K562 (cell line): ENCODE results near the gene COX19.
"Not testable (repeated sequence)": the region's sequence is repeated elsewhere in the genome, so short reads cannot be mapped to it uniquely, and the experiment has no call there.

Source experiments
- CBX3 ChIP-seq, 2 experiments: IDR thresholded peaks; 1 replicate in 1 of 2; 2 replicates in 1 of 2; pipeline ENCODE4 v1.6.1; 2012; ENCODE audit warnings: inconsistent platforms in 2 of 2, low read length in 2 of 2, borderline replicate concordance in 1 of 2, control low read depth in 1 of 2
- EGR1 ChIP-seq: fragments of 450-650 bp; conservative IDR thresholded peaks from 2 replicates; pipeline ENCODE4 v1.6.1; 2017; ENCODE audit warnings: mild to moderate bottlenecking
- FOXK1 ChIP-seq: sonication (generic); formaldehyde crosslinking; IDR thresholded peaks from 2 replicates; pipeline ENCODE4 v1.8.0; 2022; ENCODE audit warnings: missing genetic modification reagents, mild to moderate bottlenecking, borderline replicate concordance
- HNRNPUL1 ChIP-seq: fragments of 200-400 bp; formaldehyde crosslinking; IDR thresholded peaks from 2 replicates; pipeline ENCODE4 v1.6.1; 2017; ENCODE audit warnings: low read length
- JUND ChIP-seq, 2 experiments: IDR thresholded peaks; 2 replicates in 1 of 2; 3 replicates in 1 of 2; pipeline ENCODE4 v1.6.1; 2011; ENCODE audit warnings: borderline replicate concordance in 2 of 2, low read depth in 2 of 2, low read length in 2 of 2, improper control_type of control experiment in 1 of 2, missing biosample characterization in 1 of 2, missing genetic modification characterization in 1 of 2, missing genetic modification reagents in 1 of 2
- KLF10 ChIP-seq: fragments of 250-450 bp; sonication (Bioruptor Pico); IDR thresholded peaks from 2 replicates; pipeline ENCODE4 v1.6.1; 2021; ENCODE audit warnings: matching md5 sums
- MXD1 ChIP-seq: fragments of 250-450 bp; sonication (Bioruptor Pico); IDR thresholded peaks from 2 replicates; pipeline ENCODE4 v1.8.0; 2021; ENCODE audit warnings: borderline replicate concordance, mild to moderate bottlenecking, moderate library complexity; ENCODE audit not compliant: poor library complexity, severe bottlenecking
- SMAD4 ChIP-seq: fragments of 250-450 bp; sonication (Bioruptor Pico); conservative IDR thresholded peaks from 2 replicates; pipeline ENCODE4 v1.8.0; 2021; ENCODE audit warnings: inconsistent platforms, mild to moderate bottlenecking, moderate library complexity
- ZSCAN29 ChIP-seq: fragments of 450-650 bp; IDR thresholded peaks from 2 replicates; pipeline ENCODE4 v1.6.1; 2017
- TF ChIP-seq, protein P1 (sequence below), 3 experiments: IDR thresholded peaks in 2 of 3; conservative IDR thresholded peaks in 1 of 3; 2 replicates each; pipeline ENCODE4 v1.5.1; 2011 to 2012; ENCODE audit warnings: low read length in 3 of 3, mild to moderate bottlenecking in 3 of 3, control low read depth in 2 of 3, improper control_type of control experiment in 1 of 3, inconsistent platforms in 1 of 3, low read depth in 1 of 3, mixed read lengths in 1 of 3, moderate library complexity in 1 of 3; ENCODE audit not compliant: insufficient read depth in 2 of 3
- TF ChIP-seq, protein P2 (sequence below): fragments of 450-650 bp; IDR thresholded peaks from 2 replicates; pipeline ENCODE4 v1.6.1; 2016
- TF ChIP-seq, protein P3 (sequence below): fragments of 250-450 bp; sonication (Bioruptor Pico); IDR thresholded peaks from 2 replicates; pipeline ENCODE4 v1.5.0; 2020; ENCODE audit warnings: mild to moderate bottlenecking

DNA sequence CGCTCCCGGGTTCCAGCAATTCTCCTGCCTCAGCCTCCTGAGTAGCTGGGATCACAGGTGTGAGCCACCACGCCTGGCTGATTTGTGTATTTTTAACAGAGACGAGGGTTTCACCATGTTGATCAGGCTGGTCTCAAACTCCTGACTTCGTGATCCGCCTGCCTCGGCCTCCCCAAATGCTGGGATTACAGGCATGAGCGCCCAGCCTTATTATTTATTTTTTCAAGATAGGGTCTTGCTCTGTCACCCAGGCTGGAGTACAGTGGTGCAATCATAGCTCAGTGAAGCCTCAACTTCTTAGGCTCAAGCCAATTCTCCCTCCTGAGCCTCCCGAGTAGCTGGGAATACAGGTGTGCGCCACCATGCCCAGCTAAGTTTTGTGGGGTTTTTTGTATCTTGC lies 15.6 kb downstream of the COX19 start:
- TF ChIP-seq, protein P1, sequence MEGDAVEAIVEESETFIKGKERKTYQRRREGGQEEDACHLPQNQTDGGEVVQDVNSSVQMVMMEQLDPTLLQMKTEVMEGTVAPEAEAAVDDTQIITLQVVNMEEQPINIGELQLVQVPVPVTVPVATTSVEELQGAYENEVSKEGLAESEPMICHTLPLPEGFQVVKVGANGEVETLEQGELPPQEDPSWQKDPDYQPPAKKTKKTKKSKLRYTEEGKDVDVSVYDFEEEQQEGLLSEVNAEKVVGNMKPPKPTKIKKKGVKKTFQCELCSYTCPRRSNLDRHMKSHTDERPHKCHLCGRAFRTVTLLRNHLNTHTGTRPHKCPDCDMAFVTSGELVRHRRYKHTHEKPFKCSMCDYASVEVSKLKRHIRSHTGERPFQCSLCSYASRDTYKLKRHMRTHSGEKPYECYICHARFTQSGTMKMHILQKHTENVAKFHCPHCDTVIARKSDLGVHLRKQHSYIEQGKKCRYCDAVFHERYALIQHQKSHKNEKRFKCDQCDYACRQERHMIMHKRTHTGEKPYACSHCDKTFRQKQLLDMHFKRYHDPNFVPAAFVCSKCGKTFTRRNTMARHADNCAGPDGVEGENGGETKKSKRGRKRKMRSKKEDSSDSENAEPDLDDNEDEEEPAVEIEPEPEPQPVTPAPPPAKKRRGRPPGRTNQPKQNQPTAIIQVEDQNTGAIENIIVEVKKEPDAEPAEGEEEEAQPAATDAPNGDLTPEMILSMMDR (IDR thresholded peaks at IDR 0.05 in 2 of 3, conservative IDR thresholded peaks at IDR 0.05 in 1 of 3; ENCODE audit: insufficient read depth in 2 of 3, low read depth in 1 of 3, low read length in 3 of 3), result not testable (repeated sequence)
- not testable (repeated sequence) for TF ChIP-seq FOXK1 (CRISPR knock-in tag); KLF10 (CRISPR knock-in tag); HNRNPUL1; ZSCAN29; CBX3 (IDR thresholded peaks at IDR 0.05; ENCODE audit: borderline replicate concordance in 1 of 2, low read length in 2 of 2); EGR1; MXD1 (CRISPR knock-in tag); JUND (IDR thresholded peaks at IDR 0.05; ENCODE audit: borderline replicate concordance, low read depth, low read length); JUND (tag; IDR thresholded peaks at IDR 0.05; ENCODE audit: borderline replicate concordance, low read depth, low read length); SMAD4 (CRISPR knock-in tag)
- TF ChIP-seq, protein P2, sequence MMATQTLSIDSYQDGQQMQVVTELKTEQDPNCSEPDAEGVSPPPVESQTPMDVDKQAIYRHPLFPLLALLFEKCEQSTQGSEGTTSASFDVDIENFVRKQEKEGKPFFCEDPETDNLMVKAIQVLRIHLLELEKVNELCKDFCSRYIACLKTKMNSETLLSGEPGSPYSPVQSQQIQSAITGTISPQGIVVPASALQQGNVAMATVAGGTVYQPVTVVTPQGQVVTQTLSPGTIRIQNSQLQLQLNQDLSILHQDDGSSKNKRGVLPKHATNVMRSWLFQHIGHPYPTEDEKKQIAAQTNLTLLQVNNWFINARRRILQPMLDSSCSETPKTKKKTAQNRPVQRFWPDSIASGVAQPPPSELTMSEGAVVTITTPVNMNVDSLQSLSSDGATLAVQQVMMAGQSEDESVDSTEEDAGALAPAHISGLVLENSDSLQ, result not testable (repeated sequence)
- TF ChIP-seq, protein P3, sequence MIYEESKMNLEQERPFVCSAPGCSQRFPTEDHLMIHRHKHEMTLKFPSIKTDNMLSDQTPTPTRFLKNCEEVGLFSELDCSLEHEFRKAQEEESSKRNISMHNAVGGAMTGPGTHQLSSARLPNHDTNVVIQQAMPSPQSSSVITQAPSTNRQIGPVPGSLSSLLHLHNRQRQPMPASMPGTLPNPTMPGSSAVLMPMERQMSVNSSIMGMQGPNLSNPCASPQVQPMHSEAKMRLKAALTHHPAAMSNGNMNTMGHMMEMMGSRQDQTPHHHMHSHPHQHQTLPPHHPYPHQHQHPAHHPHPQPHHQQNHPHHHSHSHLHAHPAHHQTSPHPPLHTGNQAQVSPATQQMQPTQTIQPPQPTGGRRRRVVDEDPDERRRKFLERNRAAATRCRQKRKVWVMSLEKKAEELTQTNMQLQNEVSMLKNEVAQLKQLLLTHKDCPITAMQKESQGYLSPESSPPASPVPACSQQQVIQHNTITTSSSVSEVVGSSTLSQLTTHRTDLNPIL (CRISPR knock-in tag), result not testable (repeated sequence)
